Measurements from ENCODE around the gene GALNT14.

GALNT14 gene

DNA sequence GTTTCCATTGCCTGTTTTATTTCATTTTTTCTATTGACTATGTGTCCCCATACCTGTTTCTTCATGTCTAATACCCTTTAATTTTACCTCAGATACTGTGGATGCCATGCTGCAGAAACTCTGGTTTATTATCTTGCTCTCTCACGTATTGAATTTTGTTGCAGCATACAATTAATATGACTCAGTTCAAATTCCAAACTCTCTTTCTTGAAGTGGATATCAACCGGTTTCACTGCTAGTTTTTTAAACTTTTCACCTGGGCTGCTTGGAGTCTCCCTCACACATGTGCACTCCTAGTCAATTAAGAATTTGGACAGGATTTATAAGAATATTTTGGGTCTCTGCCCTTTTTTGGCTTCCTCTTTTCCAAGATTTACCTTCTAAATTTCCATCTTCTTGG lies 260.4 kb downstream of the GALNT14 start:
- no peak for DNase-seq

DNA sequence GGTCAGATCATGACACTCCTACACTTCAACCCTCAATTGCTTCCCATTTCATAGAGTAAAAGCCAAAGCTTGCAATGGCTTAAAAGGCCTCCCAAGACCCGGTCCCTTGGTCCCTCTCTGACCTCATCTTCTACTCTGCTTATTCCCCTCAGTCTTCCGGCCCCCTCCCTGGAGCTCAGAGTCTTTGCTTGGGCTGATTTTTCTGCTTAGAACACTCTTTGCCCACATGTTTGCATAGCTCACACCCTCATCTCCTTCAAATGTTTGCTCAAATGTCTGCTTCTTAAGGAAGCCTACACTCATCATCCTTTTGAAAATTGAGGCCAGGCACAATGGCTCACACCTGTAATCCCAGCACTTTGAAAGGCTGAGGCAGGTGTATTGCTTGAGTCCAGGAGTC lies 265.4 kb downstream of the GALNT14 start:
- DNase-seq = no peak

DNA sequence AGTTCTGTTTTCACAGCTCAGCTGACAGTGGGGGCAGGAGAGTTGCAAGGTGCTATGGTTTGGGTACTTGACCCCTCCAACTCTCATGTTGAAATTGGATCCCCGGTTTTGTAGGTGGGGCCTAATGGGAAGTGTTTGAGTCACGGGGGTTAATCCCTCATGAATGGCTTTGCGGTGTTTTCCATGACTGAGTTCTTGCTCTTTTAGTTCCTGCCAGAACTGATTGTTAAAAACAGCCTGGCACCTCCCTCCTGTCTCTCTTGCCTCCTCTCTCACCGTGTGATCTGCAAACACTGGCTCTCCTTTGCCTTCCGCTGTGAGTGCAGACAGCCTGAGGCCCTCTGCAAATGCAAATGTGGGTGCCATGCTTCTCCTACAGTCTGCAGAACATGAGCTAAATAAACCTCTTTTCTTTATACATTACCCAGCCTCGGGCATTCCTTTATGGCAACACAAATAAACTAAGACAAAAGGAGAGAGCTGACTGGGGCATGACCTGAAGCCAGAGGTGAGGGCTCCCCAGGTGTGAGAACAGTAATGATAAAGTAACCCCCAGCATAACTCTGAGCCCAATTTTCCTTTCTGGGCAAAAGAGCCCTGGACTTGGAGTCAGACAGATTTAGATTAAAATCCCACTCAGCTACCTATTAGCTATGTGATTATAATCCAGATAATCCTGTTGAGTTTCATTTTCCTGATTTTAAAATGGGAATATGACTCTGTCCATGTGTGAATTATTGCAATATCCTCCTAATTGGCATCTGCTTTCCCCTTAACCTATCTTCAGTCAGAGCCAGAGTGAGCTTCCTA lies 266.1 kb downstream of the GALNT14 start:
- DNase-seq = no peak

DNA sequence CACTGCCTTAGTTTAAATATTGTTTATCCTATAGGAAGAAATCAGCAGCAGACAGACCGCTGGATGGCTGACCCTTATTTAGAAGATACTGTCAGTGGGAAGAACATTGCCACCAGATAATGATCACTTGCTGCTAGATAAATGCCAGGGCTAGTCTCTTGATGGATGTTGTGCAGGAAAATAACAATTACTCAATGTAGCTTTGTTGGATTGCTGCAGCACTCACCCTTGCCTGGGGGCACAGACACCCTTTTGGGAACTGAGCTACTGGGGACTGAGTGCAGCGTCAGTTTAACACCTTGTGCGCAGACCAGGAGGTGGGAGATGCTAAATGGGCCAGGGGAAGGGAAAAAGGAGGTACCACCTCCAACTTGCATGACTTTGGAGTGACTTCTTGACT lies 266.8 kb downstream of the GALNT14 start:
- no peak for DNase-seq

DNA sequence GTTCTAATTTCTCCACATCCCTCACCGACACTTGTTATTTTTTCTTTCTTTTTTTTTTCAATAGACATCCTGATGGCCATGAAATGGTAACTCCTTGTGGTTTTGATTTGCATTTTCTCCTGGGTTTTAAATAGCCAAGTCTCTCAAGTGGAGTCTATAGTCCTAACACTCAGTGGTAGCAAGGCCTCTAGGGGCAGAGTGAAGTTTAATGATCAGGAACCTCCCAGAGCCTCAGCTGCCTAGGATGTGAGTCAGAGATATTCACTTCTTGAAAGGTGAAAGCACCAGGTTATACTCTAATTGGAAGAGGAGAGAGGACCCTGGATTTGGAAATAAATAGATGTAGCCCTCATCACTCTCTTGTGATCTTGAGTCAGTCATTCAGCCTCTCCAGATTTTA lies 268.3 kb downstream of the GALNT14 start:
- DNase-seq = no peak

DNA sequence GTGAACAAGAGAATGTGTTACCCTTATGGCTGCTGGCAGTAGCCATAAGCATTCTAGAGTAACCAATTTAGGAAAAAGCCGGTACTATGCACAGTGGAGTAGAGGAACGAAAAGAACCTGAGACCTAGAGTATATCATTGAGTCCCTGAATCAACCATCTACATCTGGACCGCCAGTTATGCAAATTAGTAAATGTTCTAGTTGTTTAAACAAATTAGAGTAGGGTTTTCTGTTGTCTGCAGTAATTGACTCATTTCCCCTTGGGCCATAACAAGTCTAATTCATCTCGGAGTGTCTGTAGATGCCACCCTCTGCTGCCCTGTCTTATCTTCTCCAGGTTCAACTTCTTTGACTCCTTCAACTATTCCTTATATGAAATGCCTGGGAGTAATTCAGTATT lies 270.9 kb downstream of the GALNT14 start:
- no peak for DNase-seq

DNA sequence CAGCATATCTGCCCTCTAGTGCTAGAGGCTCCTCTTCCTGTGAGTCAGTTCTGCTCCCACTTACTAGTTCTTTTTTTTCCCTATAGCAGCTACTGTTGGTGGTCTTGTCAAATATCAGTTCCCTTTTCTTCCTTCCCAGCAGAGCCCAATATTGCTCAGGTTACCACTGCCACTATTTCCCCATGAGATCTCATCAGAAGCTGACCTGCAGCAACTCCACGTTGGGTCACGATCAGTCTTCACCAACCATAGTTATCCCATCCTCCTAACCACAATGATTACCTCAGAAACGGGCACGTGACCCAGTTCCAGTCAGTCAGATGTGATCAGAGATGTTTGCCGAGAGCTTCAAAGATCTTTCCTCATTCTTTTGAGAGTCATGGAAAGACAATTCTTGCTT lies 271.3 kb downstream of the GALNT14 start:
- DNase-seq = no peak

DNA sequence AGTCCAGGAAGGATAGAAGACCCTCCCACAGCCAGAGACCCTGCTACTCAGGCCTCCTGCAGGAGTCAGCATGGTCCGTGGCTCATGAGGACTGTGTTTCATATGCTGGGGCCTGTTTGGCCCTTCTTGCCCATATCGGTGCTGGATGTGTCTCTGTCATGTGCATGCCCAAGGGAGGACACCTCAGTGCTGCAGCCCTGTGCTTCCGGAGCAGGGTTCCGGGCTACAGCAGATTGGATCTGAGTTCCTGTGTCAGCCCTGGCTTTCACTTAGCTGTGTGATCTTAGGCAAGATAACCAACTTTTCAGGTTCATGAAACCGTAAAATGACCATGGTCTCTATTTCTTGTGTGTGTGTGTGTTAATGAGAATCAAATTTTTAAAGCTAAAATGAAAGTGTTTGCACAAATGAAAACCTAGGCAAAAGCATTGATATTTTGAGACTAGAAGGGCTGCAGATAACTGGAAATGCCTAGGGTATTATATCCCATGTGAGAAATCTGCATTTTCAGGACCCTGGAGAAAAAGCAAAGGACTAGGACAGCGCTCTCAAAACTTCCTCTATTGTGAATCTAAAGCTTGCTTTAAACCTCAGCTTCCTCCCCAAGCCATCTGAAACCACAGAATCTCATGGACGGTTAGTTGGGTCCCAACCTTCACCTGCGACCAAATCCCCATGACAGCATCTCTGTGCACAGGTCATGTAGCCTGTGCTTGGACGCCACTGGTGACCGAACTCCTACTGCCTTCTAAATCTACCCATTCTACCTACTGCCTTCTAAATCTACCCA lies 272.2 kb downstream of the GALNT14 start:
- DNase-seq = no peak

DNA sequence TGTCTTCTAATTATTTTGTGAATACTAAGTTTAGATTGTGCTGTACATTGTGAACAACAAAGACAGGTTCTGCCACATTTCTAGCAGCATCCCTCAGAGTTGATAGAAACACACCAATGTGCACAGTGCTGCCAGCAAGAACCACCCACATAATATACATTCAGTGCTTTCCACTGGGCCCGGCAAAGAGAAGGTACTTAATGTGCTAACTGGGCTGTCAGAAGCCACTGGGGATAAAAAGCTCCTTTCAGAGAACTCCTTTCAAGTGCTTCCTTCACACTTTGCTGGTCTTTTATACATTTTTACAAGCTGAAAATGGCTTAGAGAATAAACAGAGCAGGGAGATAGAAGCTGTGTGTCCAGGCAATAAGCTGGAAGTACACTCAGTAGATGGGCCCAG lies 273.0 kb downstream of the GALNT14 start:
- DNase-seq = no peak

DNA sequence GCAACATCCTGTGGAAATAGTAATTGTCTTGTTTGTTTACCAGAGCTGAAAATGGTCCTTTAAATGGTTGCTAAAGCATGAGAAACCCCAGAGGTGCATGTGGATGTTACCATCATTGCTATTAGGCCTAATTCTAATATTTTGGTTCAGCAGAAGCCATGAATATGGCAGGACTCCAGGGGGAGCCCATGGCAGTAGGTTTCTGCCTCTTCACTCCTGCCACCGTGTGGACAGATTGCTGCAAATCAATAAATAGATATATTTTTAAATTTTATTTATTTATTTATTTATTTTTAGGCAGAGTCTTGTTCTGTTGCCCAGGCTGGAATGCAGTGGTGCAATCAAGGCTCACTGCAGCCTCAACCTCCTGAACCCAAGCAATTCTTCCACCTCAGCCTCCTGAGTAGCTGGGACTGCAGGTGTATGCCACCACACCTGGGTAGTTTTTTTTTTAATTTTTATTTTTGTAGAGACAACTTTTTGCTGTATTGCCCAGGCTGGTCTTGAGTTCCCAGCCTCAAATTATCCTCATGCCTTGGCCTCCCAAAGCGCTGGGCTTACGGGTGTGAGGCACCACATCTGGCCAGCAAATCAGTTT lies 276.1 kb downstream of the GALNT14 start:
- DNase-seq = peak; percentile 43

DNA sequence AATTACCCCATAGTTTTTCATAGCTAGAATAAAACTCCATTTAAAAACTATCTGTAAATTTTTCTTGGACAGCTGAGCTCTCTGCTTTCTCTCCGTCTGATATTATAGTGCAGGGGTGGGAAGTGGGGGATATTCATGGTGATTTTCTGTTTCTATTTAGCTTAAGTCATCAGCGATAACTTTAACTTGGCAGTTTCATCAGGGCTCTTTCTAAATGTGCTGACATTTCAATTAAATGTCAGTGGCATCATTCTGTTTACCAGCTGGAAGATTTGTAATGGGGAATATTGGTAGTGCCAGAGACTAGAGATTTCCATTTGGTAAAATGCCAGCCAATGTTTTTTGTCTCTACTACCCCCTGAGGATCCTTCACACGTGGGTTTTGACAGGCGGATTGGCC lies 277.5 kb downstream of the GALNT14 start:
- no peak for DNase-seq

Measured in NCI-H446 treated with DMSO at 0.1 percent for 48 hours (cell line).